Neuronal stem cell (in vitro differentiated cells): ENCODE data around the gene ATP11A.
A peak's percentile ranks its signal among the peaks of the same experiment; 100 is the strongest.

ENCODE experiments used
- DNase-seq: peaks from one replicate; pipeline ENCODE4 v3.0.0-alpha.2; 2013; ENCODE audit warnings: low spot score
- H2AFZ ChIP-seq: one replicate; pipeline ENCODE4 v1.6.1; 2013; ENCODE audit warnings: mild to moderate bottlenecking, low read length, inconsistent platforms
- H2AK5ac ChIP-seq: 2 replicates; pipeline ENCODE4 v1.6.1; 2013; ENCODE audit warnings: low read depth, mild to moderate bottlenecking, inconsistent platforms, low read length, moderate library complexity, mixed read lengths
- H2BK120ac ChIP-seq: 2 replicates; pipeline ENCODE4 v1.6.1; 2013; ENCODE audit warnings: low read depth, mild to moderate bottlenecking, inconsistent platforms, low read length, moderate library complexity, mixed read lengths
- H2BK12ac ChIP-seq: one replicate; pipeline ENCODE4 v1.6.1; 2013; ENCODE audit warnings: low read length, inconsistent platforms
- H2BK15ac ChIP-seq: 2 replicates; pipeline ENCODE4 v1.6.1; 2013; ENCODE audit warnings: mild to moderate bottlenecking, low read length, inconsistent platforms, mixed read lengths
- H2BK5ac ChIP-seq: one replicate; pipeline ENCODE4 v1.6.1; 2013; ENCODE audit warnings: inconsistent platforms, mild to moderate bottlenecking, low read length, moderate library complexity
- H3K14ac ChIP-seq: one replicate; pipeline ENCODE4 v1.6.1; 2013; ENCODE audit warnings: low read length, inconsistent platforms
- H3K18ac ChIP-seq: 2 replicates; pipeline ENCODE4 v1.6.1; 2013; ENCODE audit warnings: low read length, inconsistent platforms
- H3K23ac ChIP-seq: 2 replicates; pipeline ENCODE4 v1.6.1; 2013; ENCODE audit warnings: low read depth, mild to moderate bottlenecking, mixed read lengths, low read length, inconsistent platforms; ENCODE audit not compliant: poor library complexity
- H3K27ac ChIP-seq: replicated peaks from 3 replicates; pipeline ENCODE4 v1.5.1; 2013; ENCODE audit warnings: low read length, inconsistent platforms
- H3K27me3 ChIP-seq, 3 experiments: 2 replicates each; pipeline ENCODE4 v1.6.1; 2013; ENCODE audit warnings: low read length in 3 of 3, mild to moderate bottlenecking in 2 of 3, inconsistent platforms in 1 of 3, low read depth in 1 of 3, mixed read lengths in 1 of 3, moderate library complexity in 1 of 3; ENCODE audit not compliant: control insufficient read depth in 3 of 3, insufficient read depth in 3 of 3
- H3K36me3 ChIP-seq, 2 donors: replicated peaks in 1 of 2; 2 replicates each; pipeline ENCODE4 v1.6.1; 2013; ENCODE audit warnings: low read length in 2 of 2; ENCODE audit not compliant: control insufficient read depth in 2 of 2, insufficient read depth in 2 of 2
- H3K4ac ChIP-seq: 2 replicates; pipeline ENCODE4 v1.6.1; 2013; ENCODE audit warnings: inconsistent platforms, mild to moderate bottlenecking, low read length, moderate library complexity
- H3K4me1 ChIP-seq, 2 donors: 1 replicate in 1 of 2; 2 replicates in 1 of 2; pipeline ENCODE4 v1.6.1; 2013; ENCODE audit warnings: low read length in 2 of 2, low read depth in 1 of 2; ENCODE audit not compliant: control insufficient read depth in 2 of 2, insufficient read depth in 1 of 2
- H3K4me2 ChIP-seq: one replicate; pipeline ENCODE4 v1.6.1; 2013; ENCODE audit warnings: mild to moderate bottlenecking, low read length, inconsistent platforms; ENCODE audit not compliant: insufficient read depth, poor library complexity, severe bottlenecking
- H3K4me3 ChIP-seq, 2 donors: 2 replicates each; pipeline ENCODE4 v1.5.1; 2013; ENCODE audit warnings: low read length in 2 of 2, mild to moderate bottlenecking in 2 of 2, inconsistent platforms in 1 of 2, moderate library complexity in 1 of 2
- H3K79me1 ChIP-seq: one replicate; pipeline ENCODE4 v1.6.1; 2013; ENCODE audit warnings: low read depth, mild to moderate bottlenecking, inconsistent platforms, low read length, moderate library complexity
- H3K9ac ChIP-seq: one replicate; pipeline ENCODE4 v1.6.1; 2013; ENCODE audit warnings: mild to moderate bottlenecking, low read depth, low read length, inconsistent platforms; ENCODE audit not compliant: poor library complexity
- H3K9me3 ChIP-seq, 2 donors: replicated peaks in 1 of 2; 2 replicates each; pipeline versions ENCODE3 to v1.6.1; 2013; ENCODE audit warnings: low read length in 2 of 2, mild to moderate bottlenecking in 2 of 2, inconsistent platforms in 1 of 2, low read depth in 1 of 2, mixed read lengths in 1 of 2, moderate library complexity in 1 of 2; ENCODE audit not compliant: control insufficient read depth in 2 of 2, insufficient read depth in 1 of 2
- H4K8ac ChIP-seq: one replicate; pipeline ENCODE4 v1.6.1; 2013; ENCODE audit warnings: low read depth, mild to moderate bottlenecking, inconsistent platforms, low read length, moderate library complexity
- H4K91ac ChIP-seq: one replicate; pipeline ENCODE4 v1.6.1; 2013; ENCODE audit warnings: low read length, low read depth, mild to moderate bottlenecking, inconsistent platforms; ENCODE audit not compliant: poor library complexity
- WGBS, 2 donors: extraction: QIAGEN DNeasy Blood & Tissue Kit; methylation state at CpG; one replicate each; pipeline ENCODE4 v1.1.7; 2013; ENCODE audit warnings: missing lambda C conversion rate in 2 of 2, mixed read lengths in 1 of 2; ENCODE audit not compliant: insufficient read length in 2 of 2, insufficient replicate concordance in 1 of 2; ENCODE audit errors: extremely low coverage in 2 of 2; 5-methylcytosine and 5-hydroxymethylcytosine counted together

Gene ATP11A

GRCh38 chr13:112723771-112724170 is 33.9 kb downstream of the ATP11A start:
- Histone ChIP-seq H2AFZ (no peak overlapping the region), H4K91ac (no peak overlapping the region), H3K27ac (no peak overlapping the region), H3K4me2 (no peak overlapping the region), H2AK5ac (no peak overlapping the region), H2BK15ac (no peak overlapping the region), H3K23ac (no peak overlapping the region), H3K18ac (no peak overlapping the region), H3K79me1 (peaks cover 25% of the 10 kb centered on the region), H3K27me3 (no peaks in the 10 kb centered on the region), H2BK5ac (no peak overlapping the region), H3K4me1 (peaks cover 13 to 18% of the 10 kb centered on the region in 2 donors), H3K4me3 (no peak overlapping the region), H2BK120ac (no peak overlapping the region), H3K9me3 (peaks cover 0 to 2% of the 10 kb centered on the region in 2 donors), H2BK12ac (no peak overlapping the region), H3K14ac (no peak overlapping the region), H3K36me3 (no peaks in the 10 kb centered on the region), H4K8ac (no peak overlapping the region), H3K4ac (no peak overlapping the region), H3K9ac (no peak overlapping the region)
- WGBS, 2 donors, result no CpG with 5 or more reads among the region's 17 CpGs
- no peak for DNase-seq

GRCh38 chr13:112724788-112725345 is 35.0 kb downstream of the ATP11A start:
- Histone ChIP-seq H3K36me3 (no peaks in the 10 kb centered on the region), H2BK5ac (peak overlapping the region; percentile 77), H3K14ac (no peak overlapping the region), H3K4me1 (peaks cover 13 to 22% of the 10 kb centered on the region in 2 donors), H3K23ac (peak overlapping the region; percentile 6), H4K8ac (no peak overlapping the region), H3K4me3 (no peak overlapping the region), H2BK120ac (no peak overlapping the region), H2AFZ (no peak overlapping the region), H4K91ac (no peak overlapping the region), H3K27ac (no peak overlapping the region), H2BK12ac (peak overlapping the region; percentile 17), H2BK15ac (no peak overlapping the region), H2AK5ac (peak overlapping the region; percentile 9), H3K9ac (no peak overlapping the region), H3K4me2 (no peak overlapping the region), H3K27me3 (no peaks in the 10 kb centered on the region), H3K9me3 (peaks cover 0 to 2% of the 10 kb centered on the region in 2 donors), H3K18ac (peak overlapping the region; percentile 15), H3K79me1 (peaks cover 31% of the 10 kb centered on the region), H3K4ac (no peak overlapping the region)
- no peak for DNase-seq
- WGBS, 2 donors, result no CpG with 5 or more reads among the region's 12 CpGs

DNA sequence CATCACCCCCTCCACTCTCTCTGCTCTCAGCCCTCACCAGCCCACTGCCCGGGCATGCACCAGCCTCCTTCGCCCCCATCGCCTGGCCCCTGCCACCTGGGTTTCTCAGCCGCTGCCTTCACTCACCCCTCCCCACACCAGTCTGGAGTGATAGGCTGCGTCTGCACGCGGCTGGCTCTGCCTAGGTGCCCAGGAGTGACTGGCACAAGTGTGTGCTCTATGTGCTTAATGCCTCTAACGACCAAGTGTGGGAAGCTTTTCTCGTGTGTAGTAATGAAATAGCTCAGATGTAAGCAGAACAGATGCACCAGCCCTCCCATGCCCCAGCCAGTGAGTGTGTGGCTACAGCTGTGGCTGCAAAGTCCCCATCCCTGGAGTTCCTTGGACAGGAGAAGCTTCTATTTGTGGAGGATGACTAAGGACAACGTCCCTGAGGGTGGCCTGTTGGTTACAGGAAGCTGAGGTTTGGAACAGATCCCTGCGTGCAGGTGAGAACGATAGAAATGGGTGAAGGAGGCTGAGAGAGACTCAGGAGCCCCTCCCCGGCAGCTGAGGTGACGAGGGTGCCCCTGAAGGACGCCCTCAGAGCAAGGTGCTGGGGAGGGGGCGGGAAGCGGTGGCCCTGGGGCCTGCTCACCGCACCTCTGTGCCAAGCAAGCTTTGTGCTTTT is 35.6 kb downstream of the ATP11A start:
- H2BK15ac ChIP-seq, result peak overlapping the region; percentile 28
- H3K23ac ChIP-seq, result peak overlapping the region; percentile 6
- no peak for DNase-seq
- peaks cover 13 to 24% of the 10 kb centered on the region in 2 donors for H3K4me1 ChIP-seq
- peak overlapping the region; percentile 7 for H2BK5ac ChIP-seq
- H2BK12ac ChIP-seq, result peak overlapping the region; percentile 31
- H3K18ac ChIP-seq, result peak overlapping the region; percentile 95
- H4K8ac ChIP-seq, result no peak overlapping the region
- no peak overlapping the region for H3K4ac ChIP-seq
- no peak overlapping the region for H4K91ac ChIP-seq
- H2AFZ ChIP-seq, result peak overlapping the region; percentile 7
- no peak overlapping the region for H2BK120ac ChIP-seq
- WGBS, 2 donors, result no CpG with 5 or more reads among the region's 18 CpGs
- H3K4me2 ChIP-seq, result no peak overlapping the region
- H3K14ac ChIP-seq, result peak overlapping the region; percentile 76
- H3K4me3 ChIP-seq, result no peak overlapping the region
- peaks cover 0 to 2% of the 10 kb centered on the region in 2 donors for H3K9me3 ChIP-seq
- peaks cover 32% of the 10 kb centered on the region for H3K79me1 ChIP-seq
- H3K9ac ChIP-seq, result no peak overlapping the region
- no peaks in the 10 kb centered on the region for H3K36me3 ChIP-seq
- H2AK5ac ChIP-seq, result peak overlapping the region; percentile 86
- H3K27ac ChIP-seq, result no peak overlapping the region
- H3K27me3 ChIP-seq, result no peaks in the 10 kb centered on the region

DNA sequence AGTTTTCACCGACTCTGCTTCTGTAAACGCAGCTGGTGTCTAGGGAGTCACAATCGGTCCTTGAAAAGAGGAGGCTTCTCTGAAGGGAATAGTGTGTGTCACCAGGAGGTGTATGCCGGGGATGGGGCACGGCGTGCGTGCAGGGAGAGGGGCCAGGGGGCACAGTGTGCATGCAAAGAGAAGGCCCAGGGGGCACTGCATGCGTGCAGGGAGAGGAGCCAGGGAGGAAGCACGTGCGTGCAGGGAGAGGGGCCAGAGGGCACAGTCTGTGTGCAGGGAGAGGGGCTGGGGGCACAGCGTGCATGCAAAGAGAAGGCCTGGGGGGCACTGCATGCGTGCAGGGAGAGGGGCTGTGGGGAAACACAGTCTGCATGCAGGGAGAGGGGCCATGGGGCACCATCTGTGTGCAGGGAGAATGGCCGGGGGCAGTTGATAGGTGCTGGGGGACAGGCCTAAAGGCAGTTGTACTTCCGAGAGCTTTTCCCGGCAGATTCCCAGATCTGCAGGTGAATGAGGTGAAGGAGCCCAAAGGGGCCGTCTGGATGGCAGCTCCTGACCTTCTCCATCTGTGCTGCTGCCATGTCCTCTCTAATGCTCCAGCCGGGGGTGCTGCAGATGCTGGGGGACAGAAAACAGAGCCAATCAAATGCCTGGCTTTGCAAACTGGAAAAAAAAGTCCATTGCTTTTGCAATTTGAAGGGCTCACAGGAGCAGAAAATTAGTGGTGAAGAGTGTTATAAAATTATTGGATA is 36.4 kb downstream of the ATP11A start:
- no peaks in the 10 kb centered on the region for H3K36me3 ChIP-seq
- no peak overlapping the region for H3K9ac ChIP-seq
- H2BK120ac ChIP-seq, result no peak overlapping the region
- no peak for DNase-seq
- peak overlapping the region in 1 of 2 donors; percentile 13 for H3K4me3 ChIP-seq
- H3K14ac ChIP-seq, result peak overlapping the region; percentile 76
- no peak overlapping the region for H3K4ac ChIP-seq
- peak overlapping the region; percentile 27 for H4K91ac ChIP-seq
- peak overlapping the region; percentile 7 for H2BK5ac ChIP-seq
- H2BK12ac ChIP-seq, result peak overlapping the region; percentile 85
- peak overlapping the region; percentile 28 for H3K23ac ChIP-seq
- whole genome bisulfite sequencing, 2 donors, result no CpG with 5 or more reads among the region's 17 CpGs
- H2AK5ac ChIP-seq, result peak overlapping the region; percentile 86
- H3K9me3 ChIP-seq, result no peaks in the 10 kb centered on the region
- H3K79me1 ChIP-seq, result peaks cover 30% of the 10 kb centered on the region
- H3K18ac ChIP-seq, result peak overlapping the region; percentile 95
- H4K8ac ChIP-seq, result no peak overlapping the region
- no peak overlapping the region for H3K27ac ChIP-seq
- no peak overlapping the region for H3K4me2 ChIP-seq
- no peaks in the 10 kb centered on the region for H3K27me3 ChIP-seq
- H2BK15ac ChIP-seq, result peak overlapping the region; percentile 28
- peak overlapping the region; percentile 7 for H2AFZ ChIP-seq
- H3K4me1 ChIP-seq, result peaks cover 13 to 22% of the 10 kb centered on the region in 2 donors
